Activated gamma-delta T cell (primary cell): ENCODE measurements around the gene ELMOD3.
"Not testable (repeated sequence)": the region's sequence is repeated elsewhere in the genome, so short reads cannot be mapped to it uniquely, and the experiment has no call there.

Experiments used
- DNase-seq: peaks from one replicate; lab custom pipeline; 2025; lab: John Stamatoyannopoulos, UW

The ELMOD3 gene

DNA sequence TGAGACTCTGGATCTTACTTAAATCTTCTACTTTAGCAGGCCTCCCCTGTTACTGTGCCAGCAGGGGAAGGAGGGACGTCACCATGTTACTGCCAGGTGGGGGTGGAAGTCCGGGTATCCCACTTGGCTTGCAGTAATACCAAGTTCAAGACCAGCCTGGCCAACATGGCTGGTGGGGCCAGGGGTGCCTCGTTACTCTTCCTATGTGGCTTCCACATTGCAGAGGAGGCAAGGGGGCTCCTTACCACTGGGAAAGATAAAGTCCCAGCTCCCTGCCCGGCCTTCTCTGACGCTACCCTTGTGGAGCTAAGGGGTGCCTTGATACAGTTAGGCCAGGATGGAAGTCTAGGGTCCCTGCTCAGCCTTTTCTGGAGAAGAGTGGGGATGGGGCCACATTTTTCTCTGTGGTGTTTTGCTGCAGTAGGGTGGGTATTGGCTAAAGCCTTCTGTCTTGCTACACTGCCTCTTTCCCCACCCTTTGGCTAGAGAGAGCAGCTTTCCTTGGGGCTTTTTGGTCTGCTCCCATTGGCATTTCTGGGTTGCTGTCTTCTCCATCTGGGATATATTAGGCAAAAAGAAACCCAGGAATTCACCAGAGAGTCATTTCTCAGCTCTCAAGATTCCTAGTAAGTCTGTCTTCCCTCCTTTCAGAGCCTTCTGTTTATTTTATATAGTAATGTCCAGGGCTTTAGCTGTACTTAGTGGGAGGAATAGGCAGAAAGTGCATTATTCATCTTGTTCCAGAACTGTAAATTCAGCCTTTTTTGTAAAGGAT is 21.9 kb downstream of the ELMOD3 start:
- DNase-seq: no peak

DNA sequence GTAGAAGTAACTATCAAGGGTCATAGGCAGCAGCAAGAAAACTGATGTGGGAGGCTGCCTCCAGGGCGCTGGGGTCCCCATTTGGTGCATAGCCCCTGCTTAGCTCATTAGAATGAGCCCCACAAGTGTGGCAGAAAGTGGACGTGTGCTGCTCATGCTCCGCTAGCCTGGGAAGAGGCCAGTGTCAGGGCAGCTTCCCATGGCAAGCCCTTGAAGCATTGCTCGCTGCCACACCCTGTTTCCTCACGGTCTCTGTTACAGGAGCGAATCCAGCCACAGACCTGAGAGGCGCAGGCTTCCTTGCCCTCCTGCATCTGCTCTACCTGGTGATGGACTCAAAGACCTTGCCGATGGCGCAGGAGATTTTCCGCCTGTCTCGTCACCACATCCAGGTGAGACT is 22.5 kb downstream of the ELMOD3 start:
- no peak for DNase-seq

DNA sequence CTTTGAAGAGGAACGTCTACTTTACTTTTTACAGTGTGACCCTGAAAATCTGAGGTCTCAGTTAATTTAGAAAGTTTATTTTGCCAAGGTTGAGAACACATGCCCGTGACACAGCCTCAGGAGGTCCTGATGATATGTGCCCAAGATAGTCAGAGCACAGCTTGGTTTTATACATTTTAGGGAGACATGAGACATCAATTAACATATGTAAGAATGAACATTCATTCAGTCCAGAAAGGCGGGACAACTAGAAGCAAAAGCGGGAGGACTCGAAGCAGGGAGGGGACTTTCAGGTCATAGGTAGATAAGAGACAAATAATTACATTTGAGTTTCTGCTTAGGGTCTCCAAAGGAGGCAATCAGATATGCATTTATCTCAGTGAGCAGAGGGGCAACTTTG is 23.7 kb downstream of the ELMOD3 start:
- no peak for DNase-seq

DNA sequence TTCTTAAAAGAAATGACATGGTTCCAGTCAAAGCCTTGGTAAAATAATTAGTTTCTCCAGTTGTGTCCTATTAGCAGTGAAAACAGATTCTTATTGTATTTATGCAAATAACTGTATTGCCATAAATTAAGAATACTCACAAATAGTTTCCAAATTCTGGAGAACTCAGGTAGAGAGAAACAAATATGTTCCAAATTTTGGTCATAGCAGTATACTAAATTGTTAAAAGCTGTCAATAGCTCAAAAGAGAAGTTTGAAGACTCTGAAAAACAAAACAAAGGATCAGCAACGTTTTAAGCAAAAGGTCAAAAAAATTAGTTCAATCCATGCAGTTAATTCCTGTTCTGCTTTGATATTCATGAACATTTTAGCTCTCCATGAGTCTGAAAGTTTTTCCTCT is 25.5 kb downstream of the ELMOD3 start:
- no peak for DNase-seq

DNA sequence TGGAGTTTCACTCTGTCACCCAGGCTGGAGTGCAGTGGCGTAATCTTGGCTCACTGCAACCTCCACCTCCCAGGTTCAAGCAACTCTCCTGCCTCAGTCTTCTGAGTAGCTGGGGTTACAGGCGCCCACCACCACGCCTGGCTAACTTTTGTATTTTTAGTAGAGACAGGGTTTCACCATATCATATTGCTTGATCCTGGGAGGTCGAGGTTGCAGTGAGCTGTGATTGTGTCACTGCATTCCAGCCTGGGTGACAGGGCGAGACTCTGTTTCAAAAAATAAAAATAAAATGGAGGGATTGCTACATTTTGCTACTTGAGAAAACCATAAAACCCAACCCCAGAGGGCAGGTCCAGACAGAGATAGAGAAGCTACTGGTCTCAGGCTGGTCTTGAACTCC is 28.6 kb downstream of the ELMOD3 start:
- DNase-seq: not testable (repeated sequence)

DNA sequence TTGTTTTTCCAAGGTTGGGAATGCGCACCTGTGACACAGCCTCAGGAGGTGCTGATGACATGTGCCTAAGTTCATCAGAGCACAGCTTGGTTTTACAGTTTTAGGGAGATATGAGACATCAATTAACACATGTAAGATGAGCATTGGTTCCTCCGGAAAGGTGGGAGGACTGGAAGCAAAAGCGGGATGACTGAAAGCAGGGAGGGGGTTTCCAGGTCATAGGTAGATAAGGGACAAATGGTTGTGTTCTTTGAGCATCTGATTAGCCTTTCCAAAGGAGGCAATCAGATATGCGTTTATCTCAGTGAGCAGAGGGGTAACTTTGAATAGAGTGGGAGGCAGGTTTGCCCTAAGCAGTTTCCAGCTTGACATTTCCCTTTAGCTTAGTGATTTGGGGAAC is 29.3 kb downstream of the ELMOD3 start:
- DNase-seq: no peak

DNA sequence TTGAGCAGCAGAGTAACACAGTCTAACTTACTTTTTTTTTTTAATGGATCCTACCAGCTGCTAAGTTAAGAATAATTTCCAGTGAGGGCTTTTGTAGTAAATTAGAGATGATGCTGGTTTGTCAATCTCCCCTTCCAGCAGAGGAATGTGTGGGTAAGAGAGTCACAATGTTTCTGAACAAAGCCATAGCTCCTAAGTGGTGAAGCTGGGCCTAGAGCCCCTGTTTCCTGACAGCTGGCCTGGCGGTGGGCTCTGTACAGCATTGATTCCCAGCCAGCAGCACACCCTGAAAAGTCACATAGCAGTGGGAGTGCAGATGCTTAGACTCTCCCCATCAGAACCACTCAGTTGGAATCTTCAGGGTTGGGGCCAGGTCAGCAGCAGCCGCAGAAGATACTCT is 31.2 kb downstream of the ELMOD3 start:
- DNase-seq: no peak

DNA sequence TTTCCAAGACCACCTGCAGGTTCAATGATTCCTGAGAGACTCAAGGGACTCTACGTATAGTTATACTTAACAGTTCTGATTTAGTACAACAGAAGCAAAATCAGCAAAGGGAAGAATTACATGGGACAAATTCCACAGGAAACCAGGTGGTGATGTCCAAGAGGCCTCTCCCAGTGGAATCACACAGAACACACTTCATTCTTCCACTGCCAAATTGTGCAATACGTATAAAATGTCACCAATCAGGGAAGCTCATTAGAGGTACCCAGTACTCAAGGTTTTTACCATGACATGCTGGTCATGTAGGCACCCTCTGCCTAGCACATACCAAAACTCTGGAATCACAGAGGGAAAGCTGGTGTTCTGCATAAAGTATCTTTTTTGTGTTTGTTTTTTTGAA is 33.2 kb downstream of the ELMOD3 start:
- DNase-seq: no peak

DNA sequence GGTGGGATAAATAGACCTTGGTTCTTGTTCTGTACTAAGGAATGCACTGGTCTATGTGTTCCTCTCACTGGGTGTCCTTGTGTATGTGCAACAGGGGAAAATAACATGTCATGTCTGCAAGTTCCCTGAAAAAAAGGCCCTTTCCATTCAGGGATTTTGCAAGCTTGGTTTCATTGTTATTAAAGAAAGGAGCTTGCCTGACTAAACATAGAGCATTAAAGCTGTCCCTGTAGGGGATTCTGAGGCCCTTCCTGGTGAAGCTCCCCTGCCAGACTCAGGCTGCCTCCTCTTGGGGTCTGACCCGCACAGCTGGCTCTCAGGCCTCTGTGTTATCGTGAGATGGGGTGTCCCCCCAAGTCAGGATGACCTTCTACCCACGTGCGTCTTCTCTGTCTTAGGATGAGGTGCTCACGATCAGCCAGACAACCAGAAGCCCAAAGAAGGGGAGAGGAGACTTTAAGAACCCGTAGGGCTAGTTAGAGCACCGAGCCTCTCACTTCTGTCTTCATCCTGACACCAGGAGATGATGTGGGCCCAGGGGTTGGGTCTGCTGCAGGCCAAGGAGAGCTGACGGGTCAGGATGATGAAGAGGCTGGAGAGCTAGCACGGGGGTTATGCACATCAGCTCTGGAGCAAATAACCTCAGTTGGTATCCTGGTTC is 34.4 kb downstream of the ELMOD3 start:
- no peak for DNase-seq

DNA sequence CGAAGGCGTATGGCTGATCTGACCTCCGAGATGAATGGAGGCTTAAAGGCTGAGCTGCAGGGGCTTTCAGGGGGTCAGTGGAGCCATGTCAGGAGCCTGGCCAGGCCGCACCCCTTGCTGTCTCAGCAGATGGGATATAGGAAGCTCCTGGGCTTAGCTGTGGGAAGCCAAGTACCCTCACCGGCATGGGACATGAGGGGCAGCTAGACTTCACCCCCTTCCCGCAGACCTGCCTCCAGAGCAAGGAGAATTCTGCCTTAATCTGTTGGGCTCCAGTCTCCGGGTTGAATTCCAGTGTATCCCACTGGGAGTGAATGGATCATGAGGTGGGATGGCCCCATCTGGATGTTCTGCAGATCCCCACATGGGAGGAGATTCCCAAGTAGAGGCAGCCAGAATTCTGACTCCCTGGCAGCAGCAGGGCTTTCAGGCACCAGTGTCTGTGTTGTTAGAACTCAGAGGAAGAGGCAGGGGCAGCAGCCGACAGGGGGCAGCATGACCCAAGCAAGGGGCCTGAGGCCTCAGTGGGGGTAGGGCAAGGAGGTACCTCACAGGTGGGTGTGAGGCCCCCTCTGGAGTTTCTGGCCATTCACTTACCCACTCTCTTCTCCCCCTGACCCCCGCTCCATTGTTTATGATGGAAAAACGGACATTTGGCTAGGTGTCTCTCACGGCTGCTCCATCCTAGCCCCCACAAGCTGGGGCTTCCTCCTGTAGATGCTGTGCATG is 36.5 kb downstream of the ELMOD3 start:
- DNase-seq: peak; percentile 30

DNA sequence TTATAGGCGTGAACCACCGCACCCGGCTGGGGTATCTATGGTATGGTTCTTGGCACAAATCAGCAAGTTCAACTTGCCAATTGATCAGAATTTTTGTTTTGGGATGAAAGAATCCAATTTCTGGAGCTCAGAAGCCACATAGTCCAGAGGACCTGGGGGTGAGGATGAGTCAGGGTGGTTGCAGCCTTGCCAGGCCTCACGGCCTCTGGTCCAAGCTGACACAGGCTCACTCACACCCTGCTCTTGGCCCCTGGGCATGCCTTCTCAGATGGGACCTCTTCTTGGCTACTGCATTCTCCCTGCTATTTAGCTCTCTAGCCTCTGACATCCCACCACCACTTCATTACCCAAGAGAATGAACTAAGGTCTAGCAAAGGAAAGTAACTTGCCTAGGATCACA is 39.3 kb downstream of the ELMOD3 start:
- DNase-seq: no peak

DNA sequence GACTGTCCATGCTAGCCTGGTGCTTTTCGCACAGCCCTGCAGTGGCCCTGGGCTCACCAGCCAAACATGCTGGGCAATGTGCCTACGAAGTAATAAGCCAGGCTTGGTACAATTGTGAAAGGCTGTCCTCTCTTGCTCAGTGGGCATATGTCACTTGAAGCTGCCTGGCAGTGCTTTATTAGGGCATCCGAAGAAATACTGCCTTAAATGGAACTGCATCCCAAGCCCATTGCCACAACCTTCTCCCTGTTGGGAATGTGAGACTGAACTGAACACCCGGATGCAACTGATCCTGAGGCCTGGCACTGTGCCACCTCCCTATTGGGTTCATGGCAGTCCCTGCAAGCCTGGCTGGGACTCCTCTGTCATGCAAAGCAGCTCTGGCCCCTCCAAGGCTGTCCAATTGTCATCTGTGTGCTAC is 39.7 kb downstream of the ELMOD3 start:
- DNase-seq: no peak

DNA sequence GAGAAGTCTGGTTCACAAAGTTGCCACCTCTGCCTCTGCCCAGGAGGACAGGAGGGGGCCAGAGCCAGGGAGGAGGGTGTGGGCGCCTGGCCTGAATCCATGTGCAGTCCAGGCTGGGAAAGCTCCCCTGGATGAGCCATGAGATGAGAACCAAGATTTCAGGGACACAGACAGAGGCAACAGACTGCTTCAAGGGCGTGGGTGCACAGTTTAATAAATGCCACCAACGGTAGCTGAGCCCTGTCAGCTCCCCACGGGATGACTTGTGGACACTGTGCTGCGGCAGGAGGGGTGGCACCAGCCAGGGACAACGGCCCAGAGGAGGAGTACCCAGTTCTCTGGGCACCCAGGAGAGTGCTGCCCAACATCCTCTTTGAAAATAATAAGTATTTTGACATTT is 40.4 kb downstream of the ELMOD3 start:
- DNase-seq: no peak

DNA sequence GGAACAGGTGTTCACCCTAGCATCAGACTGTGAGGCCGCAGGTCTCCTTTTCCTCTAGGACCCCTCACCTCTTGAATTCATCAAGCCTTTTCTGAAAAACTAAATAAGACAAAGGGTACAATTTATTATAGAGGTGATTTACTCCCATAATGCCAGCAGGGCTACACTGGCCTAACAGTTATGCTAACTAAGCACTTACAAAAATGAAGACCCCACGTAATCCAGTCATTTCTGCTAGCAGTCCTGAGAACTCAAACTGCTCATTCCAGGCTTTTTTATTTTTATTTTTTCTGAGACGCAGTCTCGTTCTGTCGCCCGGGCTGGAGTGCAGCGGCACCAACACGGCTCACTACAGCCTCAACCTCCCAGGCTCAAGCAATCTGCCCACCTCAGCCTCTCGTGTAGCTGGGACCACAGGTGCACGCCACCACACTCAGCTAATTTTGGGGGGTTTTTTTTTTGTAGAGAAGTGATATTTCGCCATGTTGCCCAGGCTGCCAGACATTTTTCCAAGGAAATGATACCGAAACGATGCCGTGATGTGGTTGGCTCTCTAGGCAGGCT is 41.4 kb downstream of the ELMOD3 start:
- no peak for DNase-seq

DNA sequence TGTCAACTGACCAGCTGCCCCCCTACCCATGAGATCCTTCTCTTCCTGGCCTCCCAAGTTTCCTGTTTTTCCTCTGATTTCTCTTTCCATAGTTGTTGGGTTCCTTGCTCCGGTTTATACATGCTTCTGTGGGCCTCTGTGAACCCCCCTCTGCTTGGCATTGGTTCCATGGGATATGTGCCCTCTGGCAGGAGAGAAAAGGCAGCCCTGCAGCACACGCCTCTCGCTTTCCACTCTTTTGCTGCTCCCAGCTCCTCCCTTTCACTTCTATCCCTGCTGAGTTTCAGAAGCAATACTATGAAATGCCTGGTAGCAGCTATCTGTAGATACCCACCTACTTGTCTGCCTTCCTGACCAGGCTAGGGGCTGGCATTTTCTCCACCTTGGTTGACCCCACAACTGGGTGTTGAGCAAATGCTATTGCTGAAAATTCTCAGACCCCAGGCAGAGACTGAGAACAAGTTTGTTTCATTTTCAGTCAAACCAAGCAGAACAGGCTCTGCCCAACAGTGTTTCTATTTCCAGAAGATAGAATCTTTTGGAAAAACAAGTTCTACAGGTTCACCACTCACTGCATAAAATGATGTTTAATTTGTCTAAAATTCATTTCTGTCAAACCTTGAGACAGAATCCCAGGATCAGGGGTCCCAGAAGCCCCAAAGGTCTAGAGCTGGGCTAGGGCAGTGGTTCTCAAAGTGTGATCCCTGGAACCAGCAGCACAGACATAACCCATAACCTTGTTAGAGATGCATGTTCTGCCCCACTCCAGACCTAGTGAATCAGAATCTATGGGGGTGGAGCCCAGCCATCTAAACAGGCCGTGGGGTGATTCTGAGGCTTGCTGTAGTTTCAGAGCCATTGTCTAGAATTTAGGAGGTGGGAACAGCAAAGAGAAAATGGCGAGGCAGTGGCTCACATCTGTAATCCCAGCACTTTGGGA is 42.2 kb downstream of the ELMOD3 start:
- DNase-seq: no peak

DNA sequence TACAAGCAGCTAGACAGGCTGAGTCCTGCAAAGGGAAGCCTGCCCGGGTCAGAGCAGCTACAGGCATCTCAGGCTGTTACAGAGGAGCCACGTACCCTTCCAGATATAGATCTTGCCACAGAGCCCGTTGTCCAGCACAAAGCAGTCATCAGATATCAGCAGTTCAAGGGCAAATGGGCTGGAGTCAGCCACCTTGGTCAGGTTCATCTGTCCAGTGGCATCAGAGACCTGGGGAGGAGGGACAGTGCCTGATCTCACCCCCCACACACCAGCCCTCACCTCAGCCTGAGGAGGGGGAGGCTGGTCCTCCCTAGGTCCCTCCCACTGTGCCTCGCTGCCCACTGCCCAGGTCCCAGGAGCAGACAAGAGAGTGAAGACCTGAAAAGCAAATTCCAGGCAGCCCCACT is 43.4 kb downstream of the ELMOD3 start:
- DNase-seq: no peak

DNA sequence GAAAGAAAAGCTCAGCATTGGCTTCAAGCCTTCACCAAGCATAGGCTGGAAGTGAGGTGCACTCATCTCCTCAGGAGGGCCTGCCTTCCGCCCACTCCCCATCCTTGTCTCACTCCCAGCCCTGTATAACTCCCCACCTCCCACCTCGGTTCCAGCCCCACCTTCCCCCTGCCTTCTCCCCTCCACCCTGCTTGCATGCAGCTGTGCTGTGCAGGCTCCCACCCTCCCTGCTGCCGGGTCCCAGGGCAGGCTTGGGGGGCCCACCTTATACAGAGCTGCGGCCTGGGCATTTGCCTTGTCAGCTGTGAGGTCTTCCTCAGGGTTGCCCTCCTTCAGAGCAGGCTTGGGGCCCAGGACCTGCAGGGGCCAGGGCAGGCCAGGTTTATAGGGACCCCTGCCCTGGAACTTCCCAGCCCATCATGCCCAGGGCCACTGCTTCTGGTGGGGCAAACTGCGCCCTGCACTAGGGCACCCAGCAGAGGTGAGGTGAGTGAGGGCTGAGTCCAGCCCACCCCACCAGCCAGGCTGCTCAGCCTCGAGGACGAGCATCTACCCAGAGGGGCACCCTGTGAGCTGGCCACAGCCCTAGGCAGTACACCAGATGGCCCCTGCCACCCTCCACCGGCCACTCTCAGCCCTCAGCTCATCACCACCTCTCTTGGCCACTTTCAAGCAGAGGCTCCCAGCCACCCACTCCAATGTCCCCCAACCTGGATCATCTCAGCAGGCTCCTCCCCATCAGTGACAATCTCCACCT is 44.0 kb downstream of the ELMOD3 start:
- DNase-seq: no peak

DNA sequence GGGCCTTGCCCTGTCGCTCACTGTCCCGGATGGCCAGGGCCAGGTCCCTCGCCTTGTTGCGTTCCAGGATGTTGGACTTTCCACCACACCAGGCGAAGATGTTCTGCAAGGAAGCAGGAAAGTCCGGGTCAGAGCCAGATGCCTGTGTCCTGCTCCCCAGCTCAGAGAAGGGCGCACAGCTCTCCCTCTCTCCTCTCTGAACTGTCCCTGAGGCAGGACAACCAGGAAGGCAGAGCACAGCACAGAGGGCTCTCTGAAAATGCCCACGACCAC is 44.5 kb downstream of the ELMOD3 start:
- no peak for DNase-seq

DNA sequence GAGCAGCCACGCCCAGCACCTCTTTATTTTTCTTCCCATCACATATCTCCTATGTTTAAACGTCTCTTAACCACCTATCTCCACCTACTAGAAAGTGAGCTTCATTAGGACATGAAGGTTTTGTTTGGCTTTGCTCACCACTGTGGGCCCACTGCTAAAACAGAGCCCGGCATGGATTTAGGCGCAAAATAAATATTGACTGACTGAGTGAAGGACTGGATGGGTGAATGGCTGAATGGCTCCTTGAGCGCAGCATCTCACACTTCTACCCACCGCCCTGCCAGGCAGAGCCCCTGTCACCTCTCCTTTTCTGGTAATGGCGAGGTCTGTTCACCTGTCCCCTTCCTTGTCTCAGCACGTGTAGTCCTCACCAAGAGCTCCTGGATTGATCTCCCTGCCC is 45.5 kb downstream of the ELMOD3 start:
- DNase-seq: no peak

DNA sequence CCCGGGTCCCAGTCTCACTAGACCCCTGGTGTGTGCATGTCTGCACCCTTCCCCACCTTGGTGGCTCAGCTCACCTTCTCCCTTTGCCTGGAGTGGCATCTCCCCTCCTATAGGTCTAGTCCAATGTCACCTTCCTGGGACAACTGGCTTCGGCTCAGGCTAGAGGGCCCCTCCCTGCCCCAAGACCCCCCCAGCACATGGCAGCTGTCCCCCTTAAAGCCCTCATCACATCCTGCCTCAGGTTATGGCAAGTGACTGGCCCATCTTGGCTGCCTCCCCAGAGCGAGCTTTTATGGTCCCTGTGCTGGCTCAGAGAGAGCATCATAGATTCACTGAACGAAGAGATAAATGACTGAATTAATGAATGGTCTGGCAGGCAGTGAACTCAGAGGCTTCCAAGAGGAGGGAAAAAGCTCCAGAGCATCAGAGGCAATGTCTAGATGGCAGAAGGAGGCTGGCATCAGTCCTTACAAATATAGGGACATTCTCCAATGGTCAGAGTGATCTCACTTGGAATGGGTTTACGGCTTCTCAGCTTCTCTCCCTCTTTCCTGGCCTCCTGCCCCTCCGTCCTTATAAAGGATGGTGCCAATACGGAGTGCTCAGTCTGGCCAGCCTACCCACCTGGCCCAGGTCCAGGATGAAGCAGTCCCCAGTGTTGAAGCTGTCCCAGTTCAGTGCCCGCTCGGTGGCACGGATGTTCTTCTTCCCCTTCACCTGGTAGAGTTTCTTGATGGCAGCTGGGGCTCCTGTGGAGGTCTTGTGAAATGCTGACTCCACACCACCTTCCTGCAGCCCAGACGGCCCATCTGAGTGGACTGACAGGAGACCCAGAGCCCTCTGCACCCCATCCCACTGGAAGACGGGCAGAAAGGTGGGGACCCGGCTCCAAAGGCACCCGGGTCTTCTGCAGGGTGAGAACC is 46.2 kb downstream of the ELMOD3 start:
- DNase-seq: no peak
